Vagina (tissue), 2 donors: ENCODE data around the gene TNFRSF6B.

Experiments
- CTCF ChIP-seq, 3 experiments: fragments of 450-650 bp in 2 of 3; fragments of 200-600 bp in 1 of 3; sonication (generic) in 1 of 3; IDR thresholded peaks; one replicate each; pipeline ENCODE4 v1.5.1; 2017 to 2019; ENCODE audit warnings: antibody characterized with exemption in 3 of 3, mild to moderate bottlenecking in 2 of 3, moderate library complexity in 2 of 3
- POLR2A ChIP-seq, 2 donors: fragments of 450-650 bp; IDR thresholded peaks; one replicate each; pipeline ENCODE4 v1.6.1; 2017; ENCODE audit warnings: antibody characterized with exemption in 2 of 2, mild to moderate bottlenecking in 2 of 2, moderate library complexity in 2 of 2

GRCh38 chr20:63706852-63707557, 10.6 kb downstream of the TNFRSF6B start:
- TF ChIP-seq CTCF (IDR thresholded peaks at IDR 0.05), result no peak
- TF ChIP-seq POLR2A (IDR thresholded peaks at IDR 0.05), result no peak
